ENCODE results near the gene SHC2. TPM values are rescaled to one million over a fixed set of nuclear protein-coding genes. Genes with fewer than 3 reads are reported as not detected.

Gene SHC2
- total and polyA plus RNA-seq, 2 donors (not counting 3 experiments of a cell fraction or from before 2014, with no cell fraction given): 7.5 to 11.8 TPM

GRCh38 chr19:492091-492531, 31.3 kb upstream of the SHC2 start:
- POLR2A ChIA-PET: no interaction called here
- no peak for FAIRE-seq
- no peaks in the 10 kb centered on the region for H3K79me2 ChIP-seq (ENCODE audit: control insufficient read depth, insufficient read depth, low read length)
- TF ChIP-seq JUN (IDR thresholded peaks at IDR 0.05; ENCODE audit: borderline replicate concordance, insufficient read depth, insufficient read length, low read depth) (no peak), POLR2A (IDR thresholded peaks at IDR 0.05; ENCODE audit: low read depth, low read length) (no peak), POLR2AphosphoS5 (IDR thresholded peaks at IDR 0.05; ENCODE audit: insufficient read depth, low read depth, low read length) (no peak)
- intact Hi-C loops (cut with micrococcal nuclease): no loop called here
- no peaks in the 10 kb centered on the region for H3K9me3 ChIP-seq (replicated peaks; ENCODE audit: control insufficient read depth, insufficient read depth, low read length)
- no peaks in the 10 kb centered on the region for H3K36me3 ChIP-seq (ENCODE audit: control insufficient read depth in 2 of 2, extremely low read depth in 1 of 2, insufficient read depth in 2 of 2, low read length in 2 of 2)
- no peak overlapping the region for H3K9ac ChIP-seq (replicated peaks; ENCODE audit: extremely low read depth, insufficient read depth, low read length)
- dilution Hi-C loops (cut with MboI; ENCODE audit: extremely low pct_ligation_motif_present, low sequenced_read_pairs): no loop called here
- no peak overlapping the region for H3K27ac ChIP-seq (ENCODE audit: insufficient read depth, low read depth, low read length)
- BruUV-seq (replicated peaks): no TSS peak
- no peak overlapping the region for H3K4me2 ChIP-seq (ENCODE audit: insufficient read depth, low read length)
- H4K20me1 ChIP-seq (replicated peaks; ENCODE audit: control insufficient read depth, extremely low read depth, insufficient read depth, low read length): no peaks in the 10 kb centered on the region
- no peak overlapping the region for H3K4me3 ChIP-seq (replicated peaks in 1 of 3; ENCODE audit: insufficient read depth in 1 of 3, low read depth in 1 of 3, low read length in 3 of 3)
- no peaks in the 10 kb centered on the region for H3K27me3 ChIP-seq (ENCODE audit: control insufficient read depth in 2 of 2, insufficient read depth in 2 of 2, low read length in 2 of 2)
- peaks cover 7% of the 10 kb centered on the region for H3K4me1 ChIP-seq (ENCODE audit: control insufficient read depth, extremely low read depth, insufficient read depth, low read length)
- CTCF ChIA-PET: no interaction called here
- no peak for DNase-seq (ENCODE audit: low read depth, low spot score)
- no peak overlapping the region for H2AFZ ChIP-seq (ENCODE audit: low read depth, low read length)
- H3K9me1 ChIP-seq (replicated peaks; ENCODE audit: control insufficient read depth, extremely low read depth, insufficient read depth, low read length): no peaks in the 10 kb centered on the region

- no peaks in the 10 kb centered on the region for H4K20me1 ChIP-seq (replicated peaks; ENCODE audit: control insufficient read depth, extremely low read depth, insufficient read depth, low read length)
- no peaks in the 10 kb centered on the region for H3K79me2 ChIP-seq (ENCODE audit: control insufficient read depth, insufficient read depth, low read length)
- TF ChIP-seq EZH2 (IDR thresholded peaks at IDR 0.05; ENCODE audit: borderline replicate concordance, low read depth, low read length, severe bottlenecking) (no peak), FOS (IDR thresholded peaks at IDR 0.05; ENCODE audit: borderline replicate concordance, insufficient read depth, low read length) (no peak), CTCF (IDR thresholded peaks at IDR 0.05; ENCODE audit: extremely low read depth in 1 of 2, insufficient read depth in 1 of 2, low read depth in 1 of 2, low read length in 2 of 2) (no peak), POLR2AphosphoS5 (IDR thresholded peaks at IDR 0.05; ENCODE audit: insufficient read depth, low read depth, low read length) (no peak), MYC (IDR thresholded peaks at IDR 0.05; ENCODE audit: low read depth, low read length) (no peak), GATA2 (IDR thresholded peaks at IDR 0.05; ENCODE audit: insufficient read depth, insufficient read length, low read depth, low read length) (no peak)
- FAIRE-seq (no peak), DNase-seq (ENCODE audit: low read depth, low spot score) (no peak)
- H3K4me3 ChIP-seq (replicated peaks in 1 of 3; ENCODE audit: insufficient read depth in 1 of 3, low read depth in 1 of 3, low read length in 3 of 3): no peak overlapping the region
- H3K9ac ChIP-seq (replicated peaks; ENCODE audit: extremely low read depth, insufficient read depth, low read length): no peak overlapping the region
- ChIA-PET POLR2A (no interaction called here), CTCF (interaction anchor here (0.6 to 1.5 kb wide), 3 partner anchors 15 to 35 kb away, joined by 3 to 6 read pairs (median 5); no protein-coding TSS in a partner anchor)
- no peak overlapping the region for H3K4me2 ChIP-seq (ENCODE audit: insufficient read depth, low read length)
- no peaks in the 10 kb centered on the region for H3K9me3 ChIP-seq (replicated peaks; ENCODE audit: control insufficient read depth, insufficient read depth, low read length)
- no TSS peak for BruUV-seq (replicated peaks)
- H3K36me3 ChIP-seq (ENCODE audit: control insufficient read depth in 2 of 2, extremely low read depth in 1 of 2, insufficient read depth in 2 of 2, low read length in 2 of 2): no peaks in the 10 kb centered on the region
- H3K4me1 ChIP-seq (ENCODE audit: control insufficient read depth, extremely low read depth, insufficient read depth, low read length): peaks cover 7% of the 10 kb centered on the region
- dilution Hi-C loops (cut with MboI; ENCODE audit: extremely low pct_ligation_motif_present, low sequenced_read_pairs) (no loop called here), intact Hi-C loops (cut with micrococcal nuclease) (no loop called here)
- H3K27ac ChIP-seq (ENCODE audit: insufficient read depth, low read depth, low read length): no peak overlapping the region
- no peaks in the 10 kb centered on the region for H3K9me1 ChIP-seq (replicated peaks; ENCODE audit: control insufficient read depth, extremely low read depth, insufficient read depth, low read length)
- no peaks in the 10 kb centered on the region for H3K27me3 ChIP-seq (ENCODE audit: control insufficient read depth in 2 of 2, insufficient read depth in 2 of 2, low read length in 2 of 2)
- H2AFZ ChIP-seq (ENCODE audit: low read depth, low read length): no peak overlapping the region
Measured at GRCh38 chr19:491146-491741, 30.4 kb upstream of the SHC2 start.

Measured in endothelial cell of umbilical vein (primary cell).